C4-2B (cell line): Measurements from ENCODE around the gene MET.

Experiments
- H3K27ac ChIP-seq: fragments of 450-650 bp; 2 replicates; pipeline ENCODE4 v1.5.1; 2017
- CTCF ChIP-seq: fragments of 450-650 bp; conservative IDR thresholded peaks from 2 replicates; pipeline ENCODE4 v1.5.1; 2017; ENCODE audit warnings: mild to moderate bottlenecking
- ZFX ChIP-seq: fragments of 450-650 bp; IDR thresholded peaks from 2 replicates; pipeline ENCODE4 v1.6.1; 2017

Gene MET

DNA sequence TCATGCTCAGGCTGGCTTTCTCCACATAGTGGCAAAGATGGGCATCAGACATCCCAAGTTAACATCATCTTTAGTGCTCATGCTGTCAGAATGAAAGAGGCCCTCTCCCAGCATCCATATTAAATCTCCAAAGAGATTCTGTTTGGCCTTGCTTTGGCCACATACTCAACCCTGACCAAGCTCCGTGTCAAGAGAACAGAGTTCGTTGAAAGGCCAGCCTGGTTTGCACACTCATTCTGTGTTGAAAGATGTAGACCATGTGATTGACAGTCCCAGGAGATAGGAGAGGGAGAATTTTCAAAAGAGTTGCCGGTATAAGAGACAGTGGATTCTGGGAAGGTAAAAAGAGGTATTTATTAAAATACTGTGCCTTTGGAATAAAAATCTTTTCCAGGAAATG is 19.7 kb downstream of the MET start:
- H3K27ac ChIP-seq = no peak overlapping the region
- no peak for TF ChIP-seq CTCF
- no peak for TF ChIP-seq ZFX

- H3K27ac ChIP-seq = no peak overlapping the region
- no peak for TF ChIP-seq CTCF
- no peak for TF ChIP-seq ZFX
Observed at GRCh38 chr7:116692401-116693308, 20.7 kb downstream of the MET start.

- H3K27ac ChIP-seq = no peak overlapping the region
- TF ChIP-seq CTCF = no peak
Observed at GRCh38 chr7:116696707-116697106, 24.7 kb downstream of the MET start.

GRCh38 chr7:116697152-116697551 is 25.2 kb downstream of the MET start:
- TF ChIP-seq CTCF (no peak), ZFX (no peak)
- no peak overlapping the region for H3K27ac ChIP-seq

DNA sequence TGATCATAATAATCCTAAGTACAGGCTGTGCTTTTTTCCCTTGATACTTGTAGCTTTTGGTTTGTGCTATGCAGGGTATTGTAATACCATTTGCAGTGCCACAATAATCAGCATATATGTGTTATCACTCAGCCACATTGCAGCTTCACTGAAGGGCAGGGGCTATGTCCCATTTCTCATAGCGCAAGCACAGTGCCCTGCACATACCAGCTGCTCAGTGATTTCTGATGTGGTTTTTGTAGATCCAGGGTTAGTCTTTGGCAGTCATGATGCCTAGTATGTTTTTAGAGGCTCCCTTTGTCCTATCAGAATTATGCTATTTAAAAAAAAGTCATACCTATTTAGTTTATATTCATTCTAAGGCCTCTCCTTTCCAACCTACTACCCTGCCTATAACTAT is 25.8 kb downstream of the MET start:
- no peak overlapping the region for H3K27ac ChIP-seq
- TF ChIP-seq ZFX = no peak
- no peak for TF ChIP-seq CTCF

GRCh38 chr7:116698396-116698795 is 26.4 kb downstream of the MET start:
- TF ChIP-seq ZFX (no peak), CTCF (no peak)
- no peak overlapping the region for H3K27ac ChIP-seq

DNA sequence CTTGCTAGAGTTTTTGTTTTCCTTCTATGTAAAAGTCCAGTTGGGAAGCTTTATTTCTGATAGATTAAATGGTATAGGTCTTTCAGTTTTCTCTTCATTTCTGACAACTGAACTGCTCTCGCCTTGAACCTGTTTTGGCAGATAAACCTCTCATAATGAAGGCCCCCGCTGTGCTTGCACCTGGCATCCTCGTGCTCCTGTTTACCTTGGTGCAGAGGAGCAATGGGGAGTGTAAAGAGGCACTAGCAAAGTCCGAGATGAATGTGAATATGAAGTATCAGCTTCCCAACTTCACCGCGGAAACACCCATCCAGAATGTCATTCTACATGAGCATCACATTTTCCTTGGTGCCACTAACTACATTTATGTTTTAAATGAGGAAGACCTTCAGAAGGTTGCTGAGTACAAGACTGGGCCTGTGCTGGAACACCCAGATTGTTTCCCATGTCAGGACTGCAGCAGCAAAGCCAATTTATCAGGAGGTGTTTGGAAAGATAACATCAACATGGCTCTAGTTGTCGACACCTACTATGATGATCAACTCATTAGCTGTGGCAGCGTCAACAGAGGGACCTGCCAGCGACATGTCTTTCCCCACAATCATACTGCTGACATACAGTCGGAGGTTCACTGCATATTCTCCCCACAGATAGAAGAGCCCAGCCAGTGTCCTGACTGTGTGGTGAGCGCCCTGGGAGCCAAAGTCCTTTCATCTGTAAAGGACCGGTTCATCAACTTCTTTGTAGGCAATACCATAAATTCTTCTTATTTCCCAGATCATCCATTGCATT is 27.1 kb downstream of the MET start:
- no peak overlapping the region for H3K27ac ChIP-seq
- TF ChIP-seq ZFX (no peak), CTCF (no peak)
